ENCODE data around the gene SGTA. TPM values are rescaled to one million over a fixed set of nuclear protein-coding genes. Genes with fewer than 3 reads are reported as not detected.

The SGTA gene
- total RNA-seq, 1 donor from 2014 or later, result 77.5 TPM

GRCh38 chr19:2811735-2812413 is 28.8 kb upstream of the SGTA start:
- no peak for TF ChIP-seq CTCF (IDR thresholded peaks at IDR 0.05; ENCODE audit: unreplicated experiment)
- no peak overlapping the region for H3K4me3 Mint-ChIP-seq (ENCODE audit: low read depth)
- H3K36me3 Mint-ChIP-seq (ENCODE audit: insufficient read depth), result peaks cover 6% of the 10 kb centered on the region

GRCh38 chr19:2811221-2811722 is 28.2 kb upstream of the SGTA start:
- Mint-ChIP-seq H3K27ac (no peak overlapping the region), H3K4me1 (ENCODE audit: low read depth) (no peaks in the 10 kb centered on the region), H3K9me3 (ENCODE audit: low read depth) (no peaks in the 10 kb centered on the region), H3K36me3 (ENCODE audit: insufficient read depth) (peaks cover 6% of the 10 kb centered on the region), H3K27me3 (no peaks in the 10 kb centered on the region), H3K4me3 (ENCODE audit: low read depth) (no peak overlapping the region)
- no peak for TF ChIP-seq CTCF (IDR thresholded peaks at IDR 0.05; ENCODE audit: unreplicated experiment)
- no peak for DNase-seq (ENCODE audit: low spot score, unreplicated experiment)

More at GRCh38 chr19:2811735-2812413, 28.8 kb upstream of the SGTA start:
- Mint-ChIP-seq H3K4me1 (ENCODE audit: low read depth) (no peaks in the 10 kb centered on the region), H3K27me3 (no peaks in the 10 kb centered on the region), H3K27ac (no peak overlapping the region), H3K9me3 (ENCODE audit: low read depth) (no peaks in the 10 kb centered on the region)
- DNase-seq (ENCODE audit: low spot score, unreplicated experiment), result no peak

- H3K4me3 Mint-ChIP-seq (ENCODE audit: low read depth), result no peak overlapping the region
- TF ChIP-seq CTCF (IDR thresholded peaks at IDR 0.05; ENCODE audit: unreplicated experiment), result no peak
- H3K4me1 Mint-ChIP-seq (ENCODE audit: low read depth), result no peaks in the 10 kb centered on the region
- no peaks in the 10 kb centered on the region for H3K9me3 Mint-ChIP-seq (ENCODE audit: low read depth)
- H3K27ac Mint-ChIP-seq, result no peak overlapping the region
- no peak for DNase-seq (ENCODE audit: low spot score, unreplicated experiment)
- no peaks in the 10 kb centered on the region for H3K27me3 Mint-ChIP-seq
- peaks cover 8% of the 10 kb centered on the region for H3K36me3 Mint-ChIP-seq (ENCODE audit: insufficient read depth)
These were observed 27.3 kb upstream of the SGTA start for GRCh38 chr19:2810141-2811091.

- H3K9me3 Mint-ChIP-seq (ENCODE audit: low read depth), result no peaks in the 10 kb centered on the region
- H3K27ac Mint-ChIP-seq, result no peak overlapping the region
- peaks cover 8% of the 10 kb centered on the region for H3K36me3 Mint-ChIP-seq (ENCODE audit: insufficient read depth)
- H3K4me3 Mint-ChIP-seq (ENCODE audit: low read depth), result no peak overlapping the region
- no peaks in the 10 kb centered on the region for H3K27me3 Mint-ChIP-seq
- no peak for TF ChIP-seq CTCF (IDR thresholded peaks at IDR 0.05; ENCODE audit: unreplicated experiment)
- no peak for DNase-seq (ENCODE audit: low spot score, unreplicated experiment)
- no peaks in the 10 kb centered on the region for H3K4me1 Mint-ChIP-seq (ENCODE audit: low read depth)
These were observed 26.5 kb upstream of the SGTA start for GRCh38 chr19:2809387-2810140.

All from progenitor cell of endocrine pancreas (in vitro differentiated cells).